Urinary bladder (tissue), 4 donors: ENCODE results near the gene GHR. TPM values are rescaled to one million over a fixed set of nuclear protein-coding genes. Genes with fewer than 3 reads are reported as not detected.

ENCODE experiments used
- DNase-seq: peaks from one replicate; pipeline ENCODE4 v3.0.0-alpha.2; 2015; ENCODE audit errors: extremely low spot score
- H3K27ac ChIP-seq: one replicate; pipeline ENCODE4 v1.5.1; 2013; ENCODE audit warnings: low read depth, mild to moderate bottlenecking, moderate library complexity
- H3K36me3 ChIP-seq: one replicate; pipeline ENCODE4 v1.6.1; 2013; ENCODE audit warnings: mild to moderate bottlenecking, moderate library complexity; ENCODE audit not compliant: insufficient read depth
- H3K4me1 ChIP-seq: one replicate; pipeline ENCODE4 v1.6.1; 2013; ENCODE audit warnings: mild to moderate bottlenecking, moderate library complexity; ENCODE audit not compliant: insufficient read depth
- H3K4me3 ChIP-seq: one replicate; pipeline ENCODE4 v1.5.1; 2013; ENCODE audit warnings: low read depth, low read length
- WGBS: extraction: QIAGEN DNeasy Blood & Tissue Kit; methylation state at CpG from one replicate; pipeline ENCODE4 v1.1.7; 2013; 5-methylcytosine and 5-hydroxymethylcytosine counted together
- polyA plus RNA-seq: library from polyadenylated mRNA; stranded (reverse); fragments of 200-250 nt; gene quantifications from one replicate; pipeline ENCODE4 v1.2.3, GENCODE V29; 2013
- total RNA-seq: library from RNA; depleted of rRNA; stranded (reverse); fragments of >200 nt; gene quantifications from one replicate; pipeline ENCODE4 v1.2.3, GENCODE V29; 2014
- donor health status: healthy with polysubstance abuse.
- donor health status: healthy.

GHR gene
- total and polyA plus RNA-seq, 2 donors: 10.1 to 34.6 TPM

DNA sequence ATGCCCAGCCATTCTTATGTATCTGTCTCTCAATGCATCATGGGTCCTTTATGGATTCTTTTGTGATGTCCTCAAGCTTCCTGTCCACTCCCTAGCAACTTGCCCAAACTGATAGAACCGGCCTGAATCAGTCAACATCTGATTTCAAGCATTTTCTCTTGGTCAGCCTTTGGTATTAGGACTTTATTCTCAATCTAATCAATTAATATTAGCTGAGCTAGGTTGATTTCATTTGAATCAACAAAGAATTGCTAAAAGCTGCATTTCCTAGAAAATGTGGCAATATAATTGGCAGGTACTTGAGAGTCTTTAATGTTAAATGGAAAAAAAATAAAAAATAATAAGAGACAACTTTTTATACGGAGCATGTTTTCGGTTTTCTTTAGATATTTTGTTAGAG is 121.8 kb downstream of the GHR start:
- no peaks in the 10 kb centered on the region for H3K4me1 ChIP-seq
- H3K4me3 ChIP-seq: no peak overlapping the region
- WGBS: 95% methylated on average over 3 of the region's 3 CpGs
- no peak overlapping the region for H3K27ac ChIP-seq
- no peak for DNase-seq
- no peaks in the 10 kb centered on the region for H3K36me3 ChIP-seq

DNA sequence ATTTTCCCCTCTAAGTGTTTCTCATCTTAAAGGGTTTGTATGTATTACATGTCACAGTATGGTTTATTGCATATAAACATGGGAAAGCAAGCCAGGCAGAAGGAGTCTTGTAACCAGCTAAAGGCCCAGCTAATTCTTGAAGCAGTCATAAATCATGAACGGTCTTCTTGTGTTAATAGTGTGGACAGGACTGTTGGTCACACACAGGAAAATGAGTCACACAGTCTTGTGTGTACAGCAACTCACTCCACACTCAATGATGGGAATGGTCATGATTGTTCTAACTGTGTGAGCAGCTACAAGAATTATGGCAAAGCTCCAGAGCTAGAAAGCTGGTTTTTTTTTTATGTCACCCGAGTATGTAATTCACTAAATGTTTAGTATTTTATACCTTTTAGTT is 123.9 kb downstream of the GHR start:
- no peaks in the 10 kb centered on the region for H3K36me3 ChIP-seq
- peaks cover 2% of the 10 kb centered on the region for H3K4me1 ChIP-seq
- no peak overlapping the region for H3K27ac ChIP-seq
- 15% methylated on average over 2 of the region's 2 CpGs for WGBS
- DNase-seq: no peak
- H3K4me3 ChIP-seq: no peak overlapping the region

DNA sequence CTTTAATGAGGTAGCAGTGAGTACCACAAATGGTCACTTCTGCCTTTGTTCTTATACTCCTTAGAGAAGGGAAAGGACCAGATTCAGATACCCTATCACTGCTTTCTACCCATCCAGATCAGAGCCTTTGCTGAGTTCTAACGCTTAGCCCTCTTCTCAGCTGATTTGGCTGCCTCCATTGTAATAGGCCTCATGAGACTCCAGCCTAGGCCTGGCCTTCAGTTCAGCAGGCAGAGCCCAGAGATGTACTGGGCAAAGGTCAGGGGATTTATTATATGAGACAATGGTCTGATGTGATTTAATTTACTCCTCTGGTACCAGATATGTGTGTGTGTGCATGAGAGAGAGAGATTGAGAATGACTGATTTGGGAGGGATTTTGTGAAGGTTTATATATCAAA is 124.7 kb downstream of the GHR start:
- DNase-seq: no peak
- 63% methylated on average over 1 of the region's 1 CpG for WGBS
- Histone ChIP-seq H3K36me3 (no peaks in the 10 kb centered on the region), H3K27ac (no peak overlapping the region), H3K4me3 (no peak overlapping the region), H3K4me1 (peaks cover 2% of the 10 kb centered on the region)

DNA sequence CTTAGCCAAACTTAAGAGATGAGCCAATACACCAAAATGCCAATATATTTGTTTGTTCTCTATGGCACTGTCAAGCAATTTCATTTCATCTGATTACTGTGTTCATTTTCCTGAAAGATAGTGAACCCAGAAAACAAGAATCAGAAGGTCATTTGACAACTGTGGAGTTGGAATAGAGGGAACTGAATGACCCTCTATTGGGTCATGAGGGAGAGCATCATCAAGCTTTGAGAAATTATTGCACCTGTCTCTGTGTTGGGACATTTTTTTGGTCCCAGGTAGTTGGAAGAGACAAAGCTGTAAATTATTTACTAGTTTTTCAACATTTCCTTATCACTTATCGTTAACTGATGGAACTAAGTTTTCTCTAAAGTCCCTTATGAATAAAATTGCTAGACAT is 129.4 kb downstream of the GHR start:
- Histone ChIP-seq H3K4me3 (no peak overlapping the region), H3K4me1 (peaks cover 2% of the 10 kb centered on the region), H3K36me3 (no peaks in the 10 kb centered on the region), H3K27ac (no peak overlapping the region)
- no peak for DNase-seq
- 93% methylated on average over 1 of the region's 1 CpG for WGBS

DNA sequence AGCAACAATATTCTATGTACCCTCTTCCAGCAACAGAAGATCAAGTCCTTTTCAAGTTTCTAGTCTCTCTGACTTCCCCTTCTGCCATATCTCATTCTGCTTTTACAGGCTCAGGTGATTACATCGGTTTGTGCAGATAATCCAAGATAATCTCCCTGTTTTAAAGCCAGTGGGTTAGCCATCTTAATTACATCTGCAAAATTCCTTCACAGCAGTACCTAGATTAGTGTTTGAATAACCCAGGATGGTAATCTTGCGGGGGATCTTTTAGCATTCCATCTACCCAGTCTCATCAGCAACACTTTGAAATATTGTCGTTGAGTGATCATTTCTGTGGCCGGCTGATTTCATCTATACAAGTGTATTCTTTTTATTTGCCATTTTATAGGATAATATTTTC is 130.2 kb downstream of the GHR start:
- Histone ChIP-seq H3K27ac (no peak overlapping the region), H3K4me3 (no peak overlapping the region), H3K4me1 (peaks cover 2% of the 10 kb centered on the region), H3K36me3 (no peaks in the 10 kb centered on the region)
- DNase-seq: no peak
- WGBS: 81% methylated on average over 4 of the region's 4 CpGs

DNA sequence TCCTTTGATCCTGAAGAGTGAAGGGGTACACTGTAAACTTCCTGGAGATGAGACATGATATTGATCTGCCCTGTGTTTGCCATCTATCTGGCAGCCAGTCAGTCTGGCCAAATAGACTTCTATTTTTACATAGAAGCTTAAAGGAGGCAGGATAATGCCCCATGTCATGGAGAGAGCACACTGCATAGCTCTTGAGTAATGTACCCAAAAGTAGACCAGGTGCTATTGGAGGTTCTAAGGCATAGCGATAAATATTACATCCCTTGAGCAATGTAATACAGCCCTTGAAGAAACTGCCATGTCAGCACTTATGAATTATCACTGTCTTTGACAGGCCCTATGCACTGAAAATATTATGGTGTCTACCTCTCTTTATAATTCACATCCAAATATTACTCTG is 131.8 kb downstream of the GHR start:
- Histone ChIP-seq H3K27ac (no peak overlapping the region), H3K4me3 (no peak overlapping the region), H3K4me1 (peaks cover 2% of the 10 kb centered on the region), H3K36me3 (no peaks in the 10 kb centered on the region)
- DNase-seq: no peak
- 96% methylated on average over 1 of the region's 1 CpG for WGBS

DNA sequence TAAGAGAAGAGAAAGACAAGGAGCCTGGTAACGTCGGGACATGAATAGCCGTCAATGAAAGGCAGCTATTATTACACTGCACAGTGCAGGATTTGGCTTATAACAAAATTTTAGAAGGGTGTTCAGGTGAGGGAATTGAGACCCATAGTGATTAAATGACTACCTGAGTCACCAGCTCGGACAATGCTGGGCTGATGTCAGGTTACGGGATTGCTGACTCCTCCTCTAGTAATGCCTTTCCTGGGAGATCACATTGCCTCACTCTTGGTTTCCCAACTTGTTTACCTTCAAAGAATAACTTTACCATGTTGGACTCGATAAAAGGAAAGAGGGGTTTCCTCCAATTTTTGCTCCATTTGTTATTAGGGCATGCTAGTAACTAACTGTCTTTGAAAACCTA is 132.6 kb downstream of the GHR start:
- Histone ChIP-seq H3K4me3 (no peak overlapping the region), H3K27ac (no peak overlapping the region), H3K36me3 (no peaks in the 10 kb centered on the region), H3K4me1 (peaks cover 2% of the 10 kb centered on the region)
- WGBS: 93% methylated on average over 6 of the region's 6 CpGs
- no peak for DNase-seq

DNA sequence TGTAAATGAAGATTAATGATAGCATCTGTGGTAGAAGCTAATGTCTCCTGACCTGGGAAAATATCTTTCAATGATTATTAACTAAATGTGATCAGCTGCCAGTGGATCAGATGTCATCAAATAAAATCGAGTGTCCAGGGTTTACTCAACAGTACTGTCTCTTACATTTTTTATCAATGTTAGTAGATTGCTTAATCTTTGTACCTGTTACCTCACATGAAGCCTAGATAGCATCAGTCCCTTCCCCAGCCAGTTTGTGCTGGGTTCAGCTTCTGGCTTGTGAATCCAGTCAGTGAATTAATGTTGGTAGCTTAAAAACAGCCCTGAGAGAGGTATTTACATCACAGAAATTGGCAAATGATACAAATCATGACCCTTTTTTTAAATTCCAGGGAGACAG is 134.4 kb downstream of the GHR start:
- Histone ChIP-seq H3K27ac (no peak overlapping the region), H3K4me1 (no peaks in the 10 kb centered on the region)
- WGBS: 53% methylated on average over 1 of the region's 1 CpG

DNA sequence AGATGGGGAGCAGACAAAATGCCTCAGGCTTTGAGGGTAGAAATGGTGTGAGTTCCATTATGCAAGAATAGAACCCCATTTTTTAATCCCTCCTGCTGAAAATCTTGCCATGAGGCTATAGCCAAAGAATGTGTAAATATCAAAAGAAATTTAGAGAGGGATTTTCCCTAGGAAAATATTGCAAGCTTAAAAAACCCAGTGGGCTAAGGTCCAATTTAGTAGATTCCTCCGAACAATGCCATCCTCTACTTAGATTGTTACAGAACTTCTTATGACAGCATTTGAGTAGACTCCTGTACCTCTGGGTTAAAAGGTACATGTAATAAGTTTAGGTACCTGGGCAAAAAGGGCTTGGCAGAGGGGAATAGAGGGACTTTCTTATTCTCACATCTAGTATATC is 138.4 kb downstream of the GHR start:
- Histone ChIP-seq H3K27ac (no peak overlapping the region), H3K4me3 (no peak overlapping the region), H3K36me3 (no peaks in the 10 kb centered on the region), H3K4me1 (no peaks in the 10 kb centered on the region)
- WGBS: 39% methylated on average over 1 of the region's 1 CpG
- DNase-seq: no peak

More for the DNA sequence above, 134.4 kb downstream of the GHR start:
- DNase-seq: no peak
- Histone ChIP-seq H3K36me3 (no peaks in the 10 kb centered on the region), H3K4me3 (no peak overlapping the region)

DNA sequence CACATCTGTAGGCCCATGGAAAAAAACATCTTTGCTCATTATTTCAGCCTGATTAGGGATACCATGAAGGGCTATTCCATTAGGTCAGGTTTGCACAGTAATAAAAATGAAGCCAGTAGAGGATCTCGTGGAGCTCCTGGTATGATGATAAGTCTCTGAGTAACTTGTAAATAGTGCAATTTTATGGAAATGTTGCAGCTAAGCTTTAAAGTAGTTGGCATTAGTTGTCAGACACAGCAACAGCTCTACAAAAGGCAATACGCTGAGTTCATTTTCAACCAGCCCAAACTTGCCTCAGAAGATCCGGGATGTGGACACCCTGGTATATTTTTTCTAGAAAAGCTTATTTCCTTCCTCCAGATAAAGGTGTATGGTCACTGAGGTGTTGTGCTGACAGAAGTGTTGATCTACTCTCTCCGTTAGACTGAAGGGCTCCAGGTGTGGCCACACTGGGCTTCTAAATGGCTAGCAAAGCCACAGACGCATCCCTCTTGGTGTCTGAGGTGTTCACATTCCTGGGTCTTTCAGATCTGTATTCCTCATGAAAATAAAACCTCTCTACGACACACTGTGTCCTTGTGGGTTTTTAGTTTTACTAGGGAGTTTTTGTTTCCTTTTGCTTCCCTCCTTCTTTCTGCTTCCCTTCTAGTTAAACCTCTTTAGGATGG is 141.6 kb downstream of the GHR start:
- WGBS: 68% methylated on average over 6 of the region's 6 CpGs
- DNase-seq: no peak
- H3K4me1 ChIP-seq: no peaks in the 10 kb centered on the region
- H3K27ac ChIP-seq: no peak overlapping the region
- H3K4me3 ChIP-seq: no peak overlapping the region
- no peaks in the 10 kb centered on the region for H3K36me3 ChIP-seq

DNA sequence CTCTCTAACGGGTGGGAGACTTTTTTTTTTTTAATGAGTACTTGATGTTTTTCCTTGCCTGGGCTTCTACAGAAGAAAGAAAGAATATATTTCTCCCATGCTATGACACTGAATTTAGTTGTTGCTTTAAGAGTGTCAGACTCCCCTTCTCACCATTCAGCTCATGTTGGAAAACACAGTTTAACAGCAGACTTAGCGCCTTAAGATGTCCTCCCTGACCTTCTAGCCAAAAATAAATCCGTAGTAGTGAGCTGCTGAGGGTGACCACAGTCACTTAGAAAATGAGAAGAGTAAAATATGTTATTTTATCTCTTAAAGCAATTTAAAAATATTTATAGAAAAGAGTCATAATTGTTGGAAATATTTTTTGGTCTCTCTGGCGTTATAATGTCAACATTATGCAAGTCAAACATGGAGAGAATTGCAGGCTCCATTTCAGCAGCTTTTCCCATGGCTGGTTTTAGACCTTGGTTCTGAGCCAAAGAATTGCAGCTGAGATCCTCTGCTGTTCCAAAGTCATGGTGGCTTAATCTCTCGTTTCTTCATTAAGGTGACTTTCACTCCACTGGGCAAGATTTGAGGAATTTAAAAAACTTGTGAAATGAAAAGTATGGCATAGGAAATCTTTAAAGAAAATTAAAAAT is 143.5 kb downstream of the GHR start:
- DNase-seq: no peak
- Histone ChIP-seq H3K27ac (no peak overlapping the region), H3K36me3 (no peaks in the 10 kb centered on the region), H3K4me3 (no peak overlapping the region), H3K4me1 (no peaks in the 10 kb centered on the region)
- WGBS: 23% methylated on average over 5 of the region's 5 CpGs

DNA sequence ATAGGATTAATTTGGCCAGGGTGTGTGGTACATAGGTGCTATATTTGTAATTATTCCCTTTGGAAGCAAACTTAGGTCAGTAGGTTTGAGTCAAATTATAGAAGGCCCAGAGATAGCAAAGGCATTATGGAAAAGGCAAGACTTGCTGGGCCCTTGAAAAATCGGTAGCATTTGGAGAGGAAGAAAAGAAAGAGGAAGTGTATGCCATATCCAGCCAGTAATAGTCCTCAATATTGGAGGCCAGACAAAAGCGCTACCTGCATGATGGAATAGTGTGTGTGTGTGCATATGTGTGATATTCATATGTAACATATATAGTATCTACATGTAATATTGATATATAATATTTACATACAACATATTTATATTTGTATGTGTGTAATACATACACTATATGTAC is 146.1 kb downstream of the GHR start:
- H3K4me3 ChIP-seq: no peak overlapping the region
- WGBS: 96% methylated on average over 2 of the region's 2 CpGs
- DNase-seq: no peak
- H3K4me1 ChIP-seq: no peaks in the 10 kb centered on the region
- no peaks in the 10 kb centered on the region for H3K36me3 ChIP-seq
- H3K27ac ChIP-seq: no peak overlapping the region

DNA sequence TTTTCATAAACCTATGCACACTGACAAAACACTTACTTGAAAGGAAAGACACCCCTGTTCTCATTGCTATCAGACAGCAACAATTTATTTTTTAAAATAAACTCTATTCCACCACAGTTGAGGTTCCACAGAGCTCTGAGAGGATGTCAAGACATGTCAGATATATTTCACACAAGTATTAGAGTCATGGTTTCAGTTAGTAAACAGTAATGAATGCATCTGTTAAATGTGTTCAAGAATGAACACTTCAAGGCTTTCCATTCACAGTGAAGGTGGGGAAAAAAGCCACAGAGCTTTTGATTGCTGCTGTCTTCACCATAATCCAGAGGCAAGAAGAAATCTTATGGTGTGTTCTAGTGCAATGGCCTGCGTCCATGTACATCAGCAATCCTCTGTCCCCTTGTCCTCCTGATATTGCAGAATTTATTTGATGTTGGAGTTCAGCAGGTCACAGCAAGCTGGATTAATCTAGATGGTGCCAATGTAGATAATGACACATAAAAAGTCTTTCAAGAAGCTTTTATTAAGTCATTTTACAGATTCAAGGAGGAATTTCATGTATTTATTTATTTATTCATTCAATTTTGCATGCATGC is 146.8 kb downstream of the GHR start:
- H3K27ac ChIP-seq: no peak overlapping the region
- WGBS: 96% methylated on average over 1 of the region's 1 CpG
- no peaks in the 10 kb centered on the region for H3K4me1 ChIP-seq
- no peak for DNase-seq
- no peak overlapping the region for H3K4me3 ChIP-seq
- no peaks in the 10 kb centered on the region for H3K36me3 ChIP-seq
